Measurements from ENCODE around the gene XRCC1.

Gene XRCC1

GRCh38 chr19:43540381-43540780 lies 34.9 kb downstream of the XRCC1 start:
- H3K4me3 ChIP-seq (ENCODE audit: low read depth, low read length): no peak overlapping the region
- peaks cover 67% of the 10 kb centered on the region for H3K36me3 ChIP-seq (ENCODE audit: control insufficient read depth, insufficient read depth, low read length)
- no peak overlapping the region for H3K27ac ChIP-seq (ENCODE audit: low read depth, low read length)
- no peaks in the 10 kb centered on the region for H3K27me3 ChIP-seq (ENCODE audit: control insufficient read depth, insufficient read depth, low read length)
- no peak overlapping the region for H3K9ac ChIP-seq (ENCODE audit: low read length)
- H3K9me3 ChIP-seq (ENCODE audit: control insufficient read depth, insufficient read depth, low read depth, low read length): peaks cover 8% of the 10 kb centered on the region; the same call in 1 of the 2 replicates
- no peaks in the 10 kb centered on the region for H3K4me1 ChIP-seq (ENCODE audit: control insufficient read depth, insufficient read depth, low read length)

GRCh38 chr19:43538922-43539321 lies 36.4 kb downstream of the XRCC1 start:
- Histone ChIP-seq H3K36me3 (ENCODE audit: control insufficient read depth, insufficient read depth, low read length) (peaks cover 56% of the 10 kb centered on the region), H3K27me3 (ENCODE audit: control insufficient read depth, insufficient read depth, low read length) (no peaks in the 10 kb centered on the region), H3K9ac (ENCODE audit: low read length) (no peak overlapping the region), H3K4me3 (ENCODE audit: low read depth, low read length) (no peak overlapping the region), H3K4me1 (ENCODE audit: control insufficient read depth, insufficient read depth, low read length) (peaks cover 3% of the 10 kb centered on the region; the same call in 1 of the 2 replicates), H3K9me3 (ENCODE audit: control insufficient read depth, insufficient read depth, low read depth, low read length) (peaks cover 8% of the 10 kb centered on the region; the same call in 1 of the 2 replicates), H3K27ac (ENCODE audit: low read depth, low read length) (no peak overlapping the region)

- Histone ChIP-seq H3K27me3 (ENCODE audit: control insufficient read depth, insufficient read depth, low read length) (no peaks in the 10 kb centered on the region), H3K9me3 (ENCODE audit: control insufficient read depth, insufficient read depth, low read depth, low read length) (peaks cover 8% of the 10 kb centered on the region; the same call in 1 of the 2 replicates), H3K9ac (ENCODE audit: low read length) (no peak overlapping the region), H3K4me1 (ENCODE audit: control insufficient read depth, insufficient read depth, low read length) (peaks cover 9% of the 10 kb centered on the region; the same call in 1 of the 2 replicates), H3K27ac (ENCODE audit: low read depth, low read length) (no peak overlapping the region), H3K36me3 (ENCODE audit: control insufficient read depth, insufficient read depth, low read length) (peaks cover 23% of the 10 kb centered on the region), H3K4me3 (ENCODE audit: low read depth, low read length) (no peak overlapping the region)
These were observed 40.2 kb downstream of the XRCC1 start for GRCh38 chr19:43534816-43535761.

GRCh38 chr19:43534305-43534815 lies 41.0 kb downstream of the XRCC1 start:
- H3K27ac ChIP-seq (ENCODE audit: low read depth, low read length): no peak overlapping the region
- no peak overlapping the region for H3K9ac ChIP-seq (ENCODE audit: low read length)
- peaks cover 19% of the 10 kb centered on the region for H3K36me3 ChIP-seq (ENCODE audit: control insufficient read depth, insufficient read depth, low read length)
- H3K27me3 ChIP-seq (ENCODE audit: control insufficient read depth, insufficient read depth, low read length): no peaks in the 10 kb centered on the region
- peaks cover 6% of the 10 kb centered on the region; the same call in 1 of the 2 replicates for H3K9me3 ChIP-seq (ENCODE audit: control insufficient read depth, insufficient read depth, low read depth, low read length)
- H3K4me1 ChIP-seq (ENCODE audit: control insufficient read depth, insufficient read depth, low read length): peaks cover 9% of the 10 kb centered on the region; the same call in 1 of the 2 replicates
- peak overlapping the region; percentile 73 for H3K4me3 ChIP-seq (ENCODE audit: low read depth, low read length)

GRCh38 chr19:43533546-43534304 lies 41.6 kb downstream of the XRCC1 start:
- H3K36me3 ChIP-seq (ENCODE audit: control insufficient read depth, insufficient read depth, low read length): peaks cover 13% of the 10 kb centered on the region
- H3K9me3 ChIP-seq (ENCODE audit: control insufficient read depth, insufficient read depth, low read depth, low read length): no peaks in the 10 kb centered on the region
- peaks cover 9% of the 10 kb centered on the region; the same call in 1 of the 2 replicates for H3K4me1 ChIP-seq (ENCODE audit: control insufficient read depth, insufficient read depth, low read length)
- H3K4me3 ChIP-seq (ENCODE audit: low read depth, low read length): peak overlapping the region; percentile 73
- peak overlapping the region; percentile 14 for H3K9ac ChIP-seq (ENCODE audit: low read length)
- H3K27me3 ChIP-seq (ENCODE audit: control insufficient read depth, insufficient read depth, low read length): no peaks in the 10 kb centered on the region
- no peak overlapping the region for H3K27ac ChIP-seq (ENCODE audit: low read depth, low read length)

GRCh38 chr19:43532962-43533545 lies 42.3 kb downstream of the XRCC1 start, which contains the start of gene ZNF575:
ZNF575 (plus strand) TSS chr19:43533188; CDS start chr19:43534423, 1,235 bp downstream.
- Histone ChIP-seq H3K4me1 (ENCODE audit: control insufficient read depth, insufficient read depth, low read length) (peaks cover 9% of the 10 kb centered on the region; the same call in 1 of the 2 replicates), H3K27ac (ENCODE audit: low read depth, low read length) (no peak within 1 kb of the TSS), H3K27me3 (ENCODE audit: control insufficient read depth, insufficient read depth, low read length) (0 out of 2 replicates have a peak, but pooled peaks cover 2% of the 10 kb centered on the region), H3K9ac (ENCODE audit: low read length) (peak within 1 kb of the TSS; percentile 18), H3K9me3 (ENCODE audit: control insufficient read depth, insufficient read depth, low read depth, low read length) (no peaks in the 10 kb centered on the region), H3K36me3 (ENCODE audit: control insufficient read depth, insufficient read depth, low read length) (peaks cover 6% of the 10 kb centered on the region; the same call in 1 of the 2 replicates), H3K4me3 (ENCODE audit: low read depth, low read length) (peak within 1 kb of the TSS; percentile 73)

GRCh38 chr19:43532571-43532961 lies 42.8 kb downstream of the XRCC1 start:
- peak overlapping the region; percentile 18 for H3K9ac ChIP-seq (ENCODE audit: low read length)
- peaks cover 6% of the 10 kb centered on the region; the same call in 1 of the 2 replicates for H3K27me3 ChIP-seq (ENCODE audit: control insufficient read depth, insufficient read depth, low read length)
- no peak overlapping the region for H3K27ac ChIP-seq (ENCODE audit: low read depth, low read length)
- no peaks in the 10 kb centered on the region for H3K9me3 ChIP-seq (ENCODE audit: control insufficient read depth, insufficient read depth, low read depth, low read length)
- H3K4me3 ChIP-seq (ENCODE audit: low read depth, low read length): peak overlapping the region; percentile 73
- peaks cover 6% of the 10 kb centered on the region; the same call in 1 of the 2 replicates for H3K36me3 ChIP-seq (ENCODE audit: control insufficient read depth, insufficient read depth, low read length)
- H3K4me1 ChIP-seq (ENCODE audit: control insufficient read depth, insufficient read depth, low read length): peaks cover 9% of the 10 kb centered on the region; the same call in 1 of the 2 replicates

GRCh38 chr19:43527860-43528622 lies 47.3 kb downstream of the XRCC1 start:
- Histone ChIP-seq H3K36me3 (ENCODE audit: control insufficient read depth, insufficient read depth, low read length) (no peaks in the 10 kb centered on the region), H3K9ac (ENCODE audit: low read length) (no peak overlapping the region), H3K4me1 (ENCODE audit: control insufficient read depth, insufficient read depth, low read length) (peaks cover 12% of the 10 kb centered on the region; the same call in 1 of the 2 replicates), H3K27me3 (ENCODE audit: control insufficient read depth, insufficient read depth, low read length) (peaks cover 19% of the 10 kb centered on the region), H3K9me3 (ENCODE audit: control insufficient read depth, insufficient read depth, low read depth, low read length) (no peaks in the 10 kb centered on the region), H3K27ac (ENCODE audit: low read depth, low read length) (no peak overlapping the region), H3K4me3 (ENCODE audit: low read depth, low read length) (no peak overlapping the region)

GRCh38 chr19:43526884-43527859 lies 48.2 kb downstream of the XRCC1 start, which contains the start of gene ETHE1:
ETHE1 (minus strand) TSS chr19:43527201; CDS start chr19:43527177, 24 bp downstream.
- H3K9me3 ChIP-seq (ENCODE audit: control insufficient read depth, insufficient read depth, low read depth, low read length): no peaks in the 10 kb centered on the region
- H3K36me3 ChIP-seq (ENCODE audit: control insufficient read depth, insufficient read depth, low read length): no peaks in the 10 kb centered on the region
- peak within 1 kb of the TSS; percentile 63 for H3K9ac ChIP-seq (ENCODE audit: low read length)
- peaks cover 19% of the 10 kb centered on the region for H3K27me3 ChIP-seq (ENCODE audit: control insufficient read depth, insufficient read depth, low read length)
- H3K27ac ChIP-seq (ENCODE audit: low read depth, low read length): no peak within 1 kb of the TSS
- H3K4me1 ChIP-seq (ENCODE audit: control insufficient read depth, insufficient read depth, low read length): peaks cover 6% of the 10 kb centered on the region; the same call in 1 of the 2 replicates
- peak within 1 kb of the TSS; percentile 83 for H3K4me3 ChIP-seq (ENCODE audit: low read depth, low read length)

Data from HUES6 (cell line).